Panc1 (cell line): ENCODE measurements around the gene CLEC18B.
"Not testable (repeated sequence)": the region's sequence is repeated elsewhere in the genome, so short reads cannot be mapped to it uniquely, and the experiment has no call there.

Experiments
- CTCF ChIP-seq: fragments of 450-650 bp; IDR thresholded peaks from 2 replicates; pipeline ENCODE4 v1.5.1; 2017; ENCODE audit warnings: mild to moderate bottlenecking
- POLR2AphosphoS5 ChIP-seq: IDR thresholded peaks from 2 replicates; pipeline ENCODE4 v1.6.1; 2012; ENCODE audit warnings: mild to moderate bottlenecking, low read depth, low read length, moderate library complexity
- REST ChIP-seq, 2 experiments: IDR thresholded peaks; 2 replicates each; pipeline ENCODE4 v1.6.1; 2011 to 2012; ENCODE audit warnings: low read depth in 2 of 2, control low read depth in 1 of 2, low read length in 1 of 2, mild to moderate bottlenecking in 1 of 2, moderate library complexity in 1 of 2; ENCODE audit not compliant: insufficient read depth in 1 of 2

- TF ChIP-seq POLR2AphosphoS5; CTCF; REST (IDR thresholded peaks at IDR 0.05; ENCODE audit: insufficient read depth in 1 of 2, low read depth in 2 of 2, low read length in 1 of 2): not testable (repeated sequence)
These were observed 47.5 kb downstream of the CLEC18B start for GRCh38 chr16:74373847-74374184.
